Measurements from ENCODE around the gene SAMD14. TPM values are rescaled to one million over a fixed set of nuclear protein-coding genes. Genes with fewer than 3 reads are reported as not detected.

Gene SAMD14
- total and polyA plus RNA-seq, 9 donors = 0.36 to 4.9 (median 1.7) TPM

DNA sequence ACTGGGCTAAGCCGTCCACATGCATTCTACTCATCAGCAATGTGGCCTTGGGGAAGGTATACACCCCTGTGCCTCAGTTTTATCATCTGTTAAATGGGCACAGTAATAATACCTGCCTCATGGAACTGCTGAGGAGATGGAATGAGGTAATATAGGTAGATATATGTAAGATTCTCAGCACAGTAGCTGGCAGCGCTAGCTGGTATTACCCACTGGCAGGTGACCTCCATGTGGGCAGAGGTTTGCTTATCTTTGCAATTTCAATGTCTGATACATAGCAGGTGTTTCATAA, 34.7 kb upstream of the SAMD14 start:
- Histone ChIP-seq H3K27ac (no peak overlapping the region), H3K27me3 (no peaks in the 10 kb centered on the region), H3K36me3 (no peaks in the 10 kb centered on the region), H3K9me3 (no peaks in the 10 kb centered on the region), H3K4me1 (ENCODE audit: insufficient read depth) (no peaks in the 10 kb centered on the region), H3K4me3 (no peak overlapping the region)
- TF ChIP-seq, protein P1, sequence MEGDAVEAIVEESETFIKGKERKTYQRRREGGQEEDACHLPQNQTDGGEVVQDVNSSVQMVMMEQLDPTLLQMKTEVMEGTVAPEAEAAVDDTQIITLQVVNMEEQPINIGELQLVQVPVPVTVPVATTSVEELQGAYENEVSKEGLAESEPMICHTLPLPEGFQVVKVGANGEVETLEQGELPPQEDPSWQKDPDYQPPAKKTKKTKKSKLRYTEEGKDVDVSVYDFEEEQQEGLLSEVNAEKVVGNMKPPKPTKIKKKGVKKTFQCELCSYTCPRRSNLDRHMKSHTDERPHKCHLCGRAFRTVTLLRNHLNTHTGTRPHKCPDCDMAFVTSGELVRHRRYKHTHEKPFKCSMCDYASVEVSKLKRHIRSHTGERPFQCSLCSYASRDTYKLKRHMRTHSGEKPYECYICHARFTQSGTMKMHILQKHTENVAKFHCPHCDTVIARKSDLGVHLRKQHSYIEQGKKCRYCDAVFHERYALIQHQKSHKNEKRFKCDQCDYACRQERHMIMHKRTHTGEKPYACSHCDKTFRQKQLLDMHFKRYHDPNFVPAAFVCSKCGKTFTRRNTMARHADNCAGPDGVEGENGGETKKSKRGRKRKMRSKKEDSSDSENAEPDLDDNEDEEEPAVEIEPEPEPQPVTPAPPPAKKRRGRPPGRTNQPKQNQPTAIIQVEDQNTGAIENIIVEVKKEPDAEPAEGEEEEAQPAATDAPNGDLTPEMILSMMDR (IDR thresholded peaks at IDR 0.05) = no peak
- TF ChIP-seq POLR2A (IDR thresholded peaks at IDR 0.05) = no peak
- no peak for TF ChIP-seq EP300 (IDR thresholded peaks at IDR 0.05)
- intact Hi-C loops (cut with DNase I) = loop anchor here in 1 of 4 donors (10.0 kb wide), 1 partner anchor 50 kb away; no protein-coding TSS in a partner anchor
- 96 to 100% (median 97%) methylated on average over 2 of the region's 2 CpGs for WGBS, 3 donors
- DNase-seq = no peak

DNA sequence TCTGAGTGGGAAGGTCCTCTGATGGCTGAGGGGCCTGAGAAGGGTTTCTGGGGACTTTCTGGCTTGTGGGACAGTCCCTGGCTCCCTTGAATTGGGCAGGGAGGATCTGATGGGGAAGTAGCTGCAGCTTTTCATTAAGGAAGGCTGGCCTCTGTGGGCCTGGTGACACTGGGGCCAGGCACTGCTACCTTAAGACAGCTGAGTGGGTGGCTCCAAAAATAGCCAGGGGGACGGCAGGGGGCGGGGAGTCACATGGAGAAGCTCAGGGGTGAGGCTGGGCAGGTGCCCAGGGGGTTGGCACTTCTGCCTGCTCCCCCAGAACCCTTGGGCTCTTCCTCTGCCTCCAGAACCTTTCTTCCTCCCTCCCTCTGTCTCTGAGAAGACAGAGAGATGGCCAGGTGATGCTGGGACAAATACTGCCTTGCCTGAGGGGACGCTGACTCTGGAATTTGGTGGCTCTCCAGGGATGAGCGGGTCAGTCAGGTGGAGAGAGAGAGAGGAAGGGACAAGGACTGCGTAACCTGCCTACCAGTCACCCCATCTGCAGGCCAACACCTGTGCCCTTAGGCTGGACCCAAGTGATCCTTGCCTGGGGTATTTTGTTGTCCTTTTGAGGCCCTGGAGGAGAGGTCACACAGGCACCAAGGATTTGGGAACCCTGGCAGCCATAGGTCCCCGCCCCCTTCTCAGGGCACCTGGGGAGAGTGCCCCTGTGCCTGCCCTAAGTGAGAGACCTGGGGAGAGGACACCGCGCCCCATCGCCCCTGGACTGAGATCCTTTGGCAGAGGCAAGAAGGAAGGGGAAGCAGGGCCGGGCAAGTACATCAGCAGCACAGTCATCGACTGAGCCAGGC, 34.1 kb upstream of the SAMD14 start:
- DNase-seq = no peak
- 78 to 83% (median 82%) methylated on average over 8 to 11 of the region's 11 CpGs for WGBS, 3 donors
- Histone ChIP-seq H3K4me3 (no peak overlapping the region), H3K27ac (no peak overlapping the region), H3K36me3 (no peaks in the 10 kb centered on the region), H3K9me3 (no peaks in the 10 kb centered on the region), H3K4me1 (ENCODE audit: insufficient read depth) (no peaks in the 10 kb centered on the region), H3K27me3 (no peaks in the 10 kb centered on the region)
- TF ChIP-seq POLR2A (IDR thresholded peaks at IDR 0.05) (no peak), EP300 (IDR thresholded peaks at IDR 0.05) (no peak)
- TF ChIP-seq, protein P1 (IDR thresholded peaks at IDR 0.05) = no peak
- intact Hi-C loops (cut with DNase I) = loop anchor here in 1 of 4 donors (10.0 kb wide), 1 partner anchor 49 kb away; no protein-coding TSS in a partner anchor

DNA sequence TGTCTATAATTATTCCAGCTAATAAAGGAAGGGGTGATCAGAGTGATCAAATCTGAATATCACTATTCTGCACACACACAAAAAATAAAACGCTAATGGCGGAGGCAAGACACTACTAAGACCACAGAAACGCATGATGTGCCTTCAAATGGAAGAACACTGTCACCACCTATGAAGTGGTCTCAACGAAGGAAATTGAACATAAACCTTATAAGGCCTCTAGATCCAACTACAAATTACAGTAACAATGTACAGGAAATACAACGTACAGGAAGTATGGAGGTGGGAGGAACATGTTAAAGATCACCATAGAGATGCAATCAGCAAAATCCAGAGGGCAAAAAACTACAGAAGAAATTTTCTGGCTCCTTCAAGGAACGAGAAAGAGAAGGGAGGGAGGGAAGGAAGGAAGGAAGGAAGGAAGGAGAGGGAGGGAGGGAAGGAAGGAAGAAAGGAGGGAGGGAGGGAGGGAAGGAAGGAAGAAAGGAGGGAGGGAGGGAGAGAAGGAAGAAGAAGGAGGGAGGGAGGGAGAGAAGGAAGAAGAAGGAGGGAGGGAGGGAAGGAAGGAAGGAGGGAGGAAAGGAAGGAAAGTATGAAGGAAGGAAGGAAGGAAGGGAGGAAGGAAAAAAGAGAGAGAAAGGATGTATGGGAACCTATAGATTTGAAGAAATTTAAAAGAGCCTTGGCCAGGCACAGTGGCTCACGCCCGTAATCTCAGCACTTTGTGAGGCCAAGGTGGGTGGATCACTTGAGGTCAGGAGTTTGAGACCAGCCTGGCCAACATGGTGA, 32.7 kb upstream of the SAMD14 start:
- no peak overlapping the region for H3K27ac ChIP-seq
- H3K4me1 ChIP-seq (ENCODE audit: insufficient read depth) = no peaks in the 10 kb centered on the region
- 76 to 77% (median 77%) methylated on average over 8 of the region's 8 CpGs for WGBS, 3 donors
- no peaks in the 10 kb centered on the region for H3K9me3 ChIP-seq
- no peak for DNase-seq
- no peak overlapping the region for H3K4me3 ChIP-seq
- no peaks in the 10 kb centered on the region for H3K36me3 ChIP-seq
- intact Hi-C loops (cut with DNase I) = loop anchor here in 1 of 4 donors (10.0 kb wide), 1 partner anchor 48 kb away; no protein-coding TSS in a partner anchor
- H3K27me3 ChIP-seq = no peaks in the 10 kb centered on the region
- no peak for TF ChIP-seq POLR2A (IDR thresholded peaks at IDR 0.05)
- TF ChIP-seq EP300 (IDR thresholded peaks at IDR 0.05) = no peak
- TF ChIP-seq, protein P1 (IDR thresholded peaks at IDR 0.05) = no peak

DNA sequence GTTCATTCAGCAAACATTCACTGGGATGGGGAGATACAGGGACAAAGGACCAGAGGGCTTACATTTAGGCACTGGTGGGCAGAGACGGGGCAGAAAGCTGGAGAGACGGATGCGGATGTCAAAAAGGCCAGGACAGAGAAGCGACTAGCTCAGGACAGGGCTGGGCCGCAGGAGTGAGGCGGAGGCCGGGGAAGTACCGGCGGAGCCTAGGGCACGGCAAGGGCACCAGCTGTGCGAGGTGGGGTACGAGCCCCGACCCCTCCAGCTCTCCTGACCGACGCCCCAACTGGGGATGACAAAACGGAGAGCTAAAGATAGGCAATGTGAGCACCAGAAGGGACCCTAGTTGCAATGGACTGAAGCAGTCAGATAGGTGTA, 31.9 kb upstream of the SAMD14 start:
- intact Hi-C loops (cut with DNase I) = loop anchor here in 2 of 4 donors (1.0 to 10.0 kb wide), 2 partner anchors 23 to 47 kb away; no protein-coding TSS in a partner anchor
- TF ChIP-seq EP300 (IDR thresholded peaks at IDR 0.05) (no peak), POLR2A (IDR thresholded peaks at IDR 0.05) (no peak)
- TF ChIP-seq, protein P1 (IDR thresholded peaks at IDR 0.05) = no peak
- Histone ChIP-seq H3K36me3 (no peaks in the 10 kb centered on the region), H3K4me3 (no peak overlapping the region), H3K4me1 (ENCODE audit: insufficient read depth) (no peaks in the 10 kb centered on the region), H3K27ac (peak overlapping the region; percentile 42 to 56), H3K9me3 (no peaks in the 10 kb centered on the region), H3K27me3 (no peaks in the 10 kb centered on the region)
- WGBS, 3 donors = 45 to 54% (median 50%) methylated on average over 16 of the region's 16 CpGs
- DNase-seq = peak in 1 of 5 donors; percentile 49

Data from ovary (tissue), 9 donors.